Stimulated activated CD8-positive, alpha-beta memory T cell treated with anti-CD3 and anti-CD28 coated beads, Interleukin-4, amount 100 ng/mL, for 24 hours (primary cell): ENCODE data around the gene PCDHA1.
"Not testable (repeated sequence)": the region's sequence is repeated elsewhere in the genome, so short reads cannot be mapped to it uniquely, and the experiment has no call there.

ENCODE experiments used
- DNase-seq: peaks from one replicate; pipeline ENCODE4 v3.0.0-alpha.2; 2020; ENCODE audit warnings: low read depth

The PCDHA1 gene

DNA sequence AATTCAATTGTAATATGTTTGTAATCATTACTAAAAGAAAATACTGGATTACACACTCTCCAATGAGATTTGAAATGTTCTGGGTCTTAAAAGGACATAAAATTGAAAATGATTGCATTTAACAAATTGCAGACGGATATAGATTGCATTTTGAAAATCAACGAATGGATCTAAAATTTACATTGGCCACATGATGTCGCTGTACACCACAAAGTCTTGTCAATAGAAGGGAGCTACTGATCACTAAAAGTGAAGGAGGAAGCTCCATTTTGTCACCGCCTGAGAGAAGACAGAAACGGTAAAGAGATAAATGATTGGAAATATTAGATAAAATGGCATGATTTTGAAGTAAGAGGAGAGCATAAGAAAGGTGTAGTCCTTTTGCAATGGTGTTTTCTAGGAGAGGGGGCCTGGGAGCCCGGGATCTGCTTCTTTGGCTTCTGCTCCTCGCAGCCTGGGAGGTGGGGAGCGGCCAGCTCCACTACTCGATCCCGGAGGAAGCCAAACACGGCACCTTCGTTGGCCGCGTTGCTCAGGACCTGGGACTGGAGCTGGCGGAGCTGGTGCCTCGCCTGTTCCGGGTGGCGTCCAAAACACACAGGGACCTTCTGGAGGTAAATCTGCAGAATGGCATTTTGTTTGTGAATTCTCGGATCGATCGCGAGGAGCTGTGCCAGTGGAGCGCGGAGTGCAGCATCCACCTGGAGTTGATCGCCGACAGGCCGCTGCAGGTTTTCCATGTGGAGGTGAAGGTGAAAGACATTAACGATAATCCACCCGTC lies at the start of gene PCDHA1:
Gene PCDHA1 (plus strand): TSS at position 236 of the 782 bp plus-strand sequence.
- no peak for DNase-seq

DNA sequence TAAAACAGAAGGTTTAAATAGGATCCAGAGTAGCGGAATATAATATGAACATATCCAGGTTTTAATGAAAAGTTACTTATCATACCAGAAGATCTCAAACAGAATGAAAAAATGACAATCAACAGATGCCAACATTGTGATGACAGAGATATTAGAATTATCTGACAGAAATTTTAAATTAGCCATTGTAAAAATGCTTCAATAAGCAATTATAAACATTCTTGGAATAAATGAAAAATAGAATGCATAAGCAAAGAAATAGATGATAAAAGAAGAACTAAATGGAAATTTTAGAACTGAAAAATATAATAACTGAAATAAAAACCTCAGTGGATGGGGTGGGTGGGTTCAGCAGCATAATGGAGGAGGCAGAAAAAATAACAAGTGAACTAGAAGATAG lies 48.5 kb upstream of the PCDHA1 start:
- no peak for DNase-seq

DNA sequence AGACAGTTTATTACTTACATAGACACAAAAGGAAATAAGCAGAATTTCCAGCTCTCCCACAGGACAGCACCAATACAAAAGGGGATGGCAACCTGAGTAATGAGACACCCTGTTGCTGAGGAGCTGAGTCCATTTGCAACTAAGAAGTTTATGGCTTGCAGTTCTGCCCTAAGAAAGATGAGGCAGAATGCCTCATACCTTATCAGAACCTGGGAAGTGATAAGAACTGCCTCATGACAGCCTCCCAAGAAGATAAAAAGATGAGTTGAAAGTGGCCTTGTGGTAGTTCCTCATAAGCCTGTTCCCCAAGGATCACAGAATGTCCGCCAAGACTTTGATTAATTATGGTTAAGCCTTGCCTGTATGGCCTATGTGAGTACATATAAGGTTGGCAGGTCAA lies 44.0 kb upstream of the PCDHA1 start:
- DNase-seq, result no peak

DNA sequence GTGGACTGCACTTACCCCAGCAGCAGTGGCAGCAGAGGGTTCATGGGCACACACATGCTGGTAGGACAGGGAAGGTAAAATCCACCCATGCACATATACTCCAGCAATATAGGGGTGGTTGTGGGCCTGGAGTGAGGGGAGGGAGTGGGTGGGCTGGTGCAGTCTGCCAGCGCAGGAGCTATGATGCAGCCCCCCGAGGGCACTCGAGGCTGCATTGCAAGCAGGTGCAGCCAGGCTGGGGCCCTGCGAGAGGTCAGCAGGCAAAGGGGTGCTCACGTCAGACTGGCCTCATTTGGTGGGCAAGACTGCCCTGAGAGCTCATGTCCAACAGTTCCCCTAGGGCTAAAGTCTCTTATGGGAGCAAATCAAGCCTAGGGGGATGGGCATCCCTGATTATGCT lies 32.4 kb upstream of the PCDHA1 start:
- no peak for DNase-seq

DNA sequence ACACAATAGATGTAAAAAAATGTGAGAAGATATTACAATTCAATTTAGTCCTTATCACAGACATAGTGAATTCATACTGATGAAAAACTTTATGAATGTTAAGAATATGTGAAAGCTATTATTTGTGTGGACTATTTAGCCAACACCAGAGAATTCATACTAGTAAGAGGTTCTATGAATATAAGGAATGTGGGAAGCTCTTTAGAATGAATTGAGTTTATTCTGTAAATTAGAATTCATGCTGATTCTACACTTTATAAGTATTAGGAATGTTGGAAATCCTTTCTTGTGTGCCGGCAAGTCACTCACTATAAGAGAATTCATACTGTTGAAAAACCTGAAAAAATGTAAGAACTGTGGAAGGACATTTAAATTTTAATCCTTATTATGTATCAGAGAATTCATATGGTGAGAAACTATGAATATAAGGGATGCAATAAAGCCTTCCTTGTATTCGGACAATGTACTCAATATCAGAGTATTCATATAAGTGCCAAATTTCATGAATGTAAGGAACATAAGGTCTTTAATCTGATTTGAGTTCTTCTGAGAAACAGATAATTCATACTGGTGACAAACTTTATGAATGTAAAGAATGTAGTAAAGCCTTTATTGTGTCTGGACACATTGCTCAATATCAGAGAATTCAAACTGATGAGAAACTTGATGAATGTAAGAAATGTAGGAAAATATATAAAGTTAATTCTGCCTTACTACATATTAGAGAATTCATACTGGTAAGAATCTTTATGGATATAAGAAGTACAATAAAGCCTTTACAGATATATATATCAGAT lies 21.6 kb upstream of the PCDHA1 start:
- DNase-seq, result no peak

DNA sequence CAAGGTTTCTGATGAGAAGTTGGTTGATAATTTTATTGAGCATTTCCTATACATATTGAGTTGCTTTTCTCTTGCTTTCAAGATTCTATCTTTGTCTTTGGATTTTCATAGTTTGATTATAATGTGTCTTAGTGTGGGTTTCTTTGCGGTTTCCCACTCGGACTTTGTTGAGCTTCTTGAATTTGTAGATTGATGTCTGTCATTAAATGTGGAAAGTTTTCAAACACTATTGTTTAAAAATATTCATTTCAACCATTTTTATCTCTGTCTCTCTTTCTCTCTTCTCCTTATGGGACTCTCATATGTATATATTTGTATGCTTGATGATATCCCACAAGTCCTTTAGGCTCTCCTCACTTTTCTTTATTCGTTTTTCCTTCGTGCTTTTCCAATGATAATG lies 18.5 kb upstream of the PCDHA1 start:
- DNase-seq, result no peak

DNA sequence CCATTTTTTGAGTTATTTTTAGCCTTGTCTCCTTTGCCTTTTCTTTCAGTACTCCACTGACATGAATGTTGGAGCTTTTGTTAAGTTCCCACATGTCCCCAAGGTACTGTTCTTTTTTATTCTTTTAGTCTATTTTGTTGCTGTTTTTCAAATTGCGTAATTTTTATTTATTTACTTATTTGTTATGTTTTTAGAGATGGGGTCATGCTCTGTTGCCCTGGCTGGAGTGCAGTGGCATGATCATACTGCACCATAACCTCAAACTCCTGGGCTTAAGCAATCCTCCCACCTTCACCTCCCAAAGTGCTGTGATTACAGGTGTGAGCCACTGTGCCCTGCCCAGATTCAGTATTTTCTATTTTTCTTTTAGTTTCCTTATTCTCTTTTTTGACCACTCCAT lies 5.4 kb upstream of the PCDHA1 start:
- no peak for DNase-seq

DNA sequence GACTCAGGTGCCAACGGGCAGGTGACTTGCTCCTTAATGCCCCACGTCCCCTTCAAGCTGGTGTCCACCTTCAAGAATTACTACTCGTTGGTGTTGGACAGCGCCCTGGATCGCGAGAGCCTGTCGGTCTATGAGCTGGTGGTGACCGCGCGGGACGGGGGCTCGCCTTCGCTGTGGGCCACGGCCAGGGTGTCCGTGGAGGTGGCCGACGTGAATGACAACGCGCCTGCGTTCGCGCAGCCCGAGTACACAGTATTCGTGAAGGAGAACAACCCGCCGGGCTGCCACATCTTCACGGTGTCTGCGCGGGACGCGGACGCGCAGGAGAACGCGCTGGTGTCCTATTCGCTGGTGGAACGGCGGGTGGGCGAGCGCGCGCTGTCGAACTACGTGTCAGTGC lies 1.5 kb downstream of the PCDHA1 start:
- DNase-seq, result not testable (repeated sequence)

DNA sequence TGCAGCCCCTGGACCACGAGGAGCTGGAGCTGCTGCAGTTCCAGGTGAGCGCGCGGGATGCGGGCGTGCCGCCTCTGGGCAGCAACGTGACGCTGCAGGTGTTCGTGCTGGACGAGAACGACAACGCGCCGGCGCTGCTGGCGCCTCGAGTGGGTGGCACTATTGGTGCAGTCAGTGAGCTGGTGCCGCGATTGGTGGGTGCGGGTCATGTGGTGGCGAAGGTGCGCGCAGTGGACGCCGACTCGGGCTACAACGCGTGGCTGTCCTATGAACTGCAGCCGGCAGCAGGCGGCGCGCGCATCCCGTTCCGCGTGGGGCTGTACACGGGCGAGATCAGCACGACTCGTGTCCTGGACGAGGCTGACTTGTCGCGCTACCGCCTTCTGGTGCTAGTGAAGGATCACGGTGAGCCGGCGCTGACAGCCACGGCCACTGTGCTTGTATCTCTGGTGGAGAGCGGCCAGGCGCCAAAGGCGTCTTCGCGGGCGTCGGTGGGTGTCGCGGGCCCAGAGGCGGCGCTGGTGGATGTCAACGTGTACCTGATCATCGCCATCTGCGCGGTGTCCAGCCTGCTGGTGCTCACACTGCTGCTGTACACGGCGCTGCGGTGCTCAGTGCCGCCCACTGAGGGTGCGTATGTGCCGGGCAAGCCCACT lies 2.0 kb downstream of the PCDHA1 start:
- DNase-seq, result not testable (repeated sequence)

DNA sequence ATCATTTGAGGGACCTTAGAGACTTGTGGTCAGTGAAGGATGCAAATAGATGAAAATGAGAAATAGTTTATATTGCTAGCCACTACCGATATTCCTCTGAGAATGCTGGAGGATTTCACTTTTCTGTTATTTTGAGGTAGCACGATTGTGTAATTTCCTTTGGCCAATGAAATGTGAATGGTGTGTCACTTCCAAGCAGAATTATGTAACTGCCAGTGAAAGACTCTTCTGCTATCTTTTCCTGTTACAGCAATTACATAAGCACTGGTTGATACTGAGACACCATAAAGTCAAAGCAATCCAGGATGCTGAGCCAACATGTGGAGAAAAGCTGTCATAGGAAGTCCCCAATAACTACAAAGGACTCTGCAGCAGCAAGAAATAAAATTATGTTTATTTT lies 5.1 kb downstream of the PCDHA1 start:
- no peak for DNase-seq

DNA sequence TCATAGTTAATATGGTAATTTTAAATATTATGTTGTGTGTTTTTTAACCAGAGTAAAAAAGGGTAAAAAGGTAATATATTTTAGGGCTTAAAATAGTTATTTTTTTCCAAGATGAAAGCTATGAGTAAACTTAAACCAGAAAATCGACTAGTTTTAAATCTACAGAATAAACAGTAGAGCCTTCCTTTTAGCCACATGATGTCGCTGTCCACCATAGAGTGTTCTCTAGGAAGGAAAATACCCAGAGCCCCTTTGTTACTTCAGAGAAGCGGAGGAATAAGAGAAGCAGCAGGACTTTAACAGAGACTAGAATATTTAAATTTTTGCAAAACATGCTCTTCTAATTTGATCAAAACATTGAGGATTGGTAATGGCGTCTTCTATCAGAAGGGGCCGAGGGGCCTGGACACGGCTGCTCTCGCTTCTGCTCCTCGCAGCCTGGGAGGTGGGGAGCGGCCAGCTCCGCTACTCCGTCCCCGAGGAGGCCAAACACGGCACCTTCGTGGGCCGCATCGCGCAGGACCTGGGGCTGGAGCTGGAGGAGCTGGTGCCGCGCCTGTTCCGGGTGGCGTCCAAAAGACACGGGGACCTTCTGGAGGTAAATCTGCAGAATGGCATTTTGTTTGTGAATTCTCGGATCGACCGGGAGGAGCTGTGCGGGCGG lies 8.8 kb downstream of the PCDHA1 start, which contains the start of gene PCDHA2:
Gene PCDHA2 (plus strand): TSS at position 258 of the 664 bp plus-strand sequence.
- no peak for DNase-seq

DNA sequence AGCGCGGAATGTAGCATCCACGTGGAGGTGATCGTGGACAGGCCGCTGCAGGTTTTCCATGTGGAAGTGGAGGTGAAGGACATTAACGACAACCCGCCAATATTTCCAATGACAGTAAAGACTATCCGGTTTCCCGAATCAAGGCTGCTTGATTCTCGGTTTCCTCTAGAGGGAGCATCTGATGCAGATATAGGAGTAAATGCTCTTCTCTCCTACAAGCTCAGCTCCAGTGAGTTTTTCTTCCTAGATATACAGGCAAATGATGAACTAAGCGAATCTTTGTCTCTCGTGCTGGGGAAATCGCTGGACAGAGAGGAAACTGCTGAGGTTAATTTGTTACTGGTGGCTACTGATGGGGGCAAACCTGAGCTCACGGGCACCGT lies 9.3 kb downstream of the PCDHA1 start:
- DNase-seq, result no peak

DNA sequence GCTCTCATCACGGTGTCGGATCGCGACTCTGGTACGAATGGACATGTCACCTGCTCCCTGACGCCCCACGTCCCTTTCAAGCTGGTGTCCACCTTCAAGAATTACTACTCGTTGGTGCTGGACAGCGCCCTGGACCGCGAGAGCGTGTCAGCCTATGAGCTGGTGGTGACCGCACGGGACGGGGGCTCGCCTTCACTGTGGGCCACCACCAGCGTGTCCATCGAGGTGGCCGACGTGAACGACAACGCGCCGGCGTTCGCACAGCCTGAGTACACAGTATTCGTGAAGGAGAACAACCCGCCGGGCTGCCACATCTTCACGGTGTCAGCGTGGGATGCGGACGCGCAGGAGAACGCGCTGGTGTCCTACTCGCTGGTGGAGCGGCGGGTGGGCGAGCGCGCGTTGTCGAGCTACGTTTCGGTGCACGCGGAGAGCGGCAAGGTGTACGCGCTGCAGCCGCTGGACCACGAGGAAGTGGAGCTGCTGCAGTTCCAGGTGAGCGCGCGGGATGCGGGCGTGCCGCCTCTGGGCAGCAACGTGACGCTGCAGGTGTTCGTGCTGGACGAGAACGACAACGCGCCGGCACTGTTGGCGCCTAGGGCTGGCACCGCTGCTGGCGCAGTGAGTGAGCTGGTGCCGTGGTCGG lies 10.3 kb downstream of the PCDHA1 start:
- not testable (repeated sequence) for DNase-seq

DNA sequence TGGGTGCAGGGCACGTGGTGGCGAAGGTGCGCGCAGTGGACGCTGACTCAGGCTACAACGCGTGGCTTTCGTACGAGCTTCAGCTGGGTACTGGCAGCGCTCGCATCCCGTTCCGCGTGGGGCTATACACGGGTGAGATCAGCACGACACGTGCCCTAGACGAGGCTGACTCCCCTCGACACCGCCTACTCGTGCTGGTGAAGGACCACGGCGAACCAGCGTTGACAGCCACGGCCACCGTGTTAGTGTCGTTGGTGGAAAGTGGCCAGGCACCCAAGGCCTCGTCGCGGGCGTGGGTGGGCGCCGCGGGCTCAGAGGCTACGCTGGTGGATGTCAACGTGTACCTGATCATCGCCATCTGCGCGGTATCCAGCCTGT lies 10.8 kb downstream of the PCDHA1 start:
- no peak for DNase-seq

DNA sequence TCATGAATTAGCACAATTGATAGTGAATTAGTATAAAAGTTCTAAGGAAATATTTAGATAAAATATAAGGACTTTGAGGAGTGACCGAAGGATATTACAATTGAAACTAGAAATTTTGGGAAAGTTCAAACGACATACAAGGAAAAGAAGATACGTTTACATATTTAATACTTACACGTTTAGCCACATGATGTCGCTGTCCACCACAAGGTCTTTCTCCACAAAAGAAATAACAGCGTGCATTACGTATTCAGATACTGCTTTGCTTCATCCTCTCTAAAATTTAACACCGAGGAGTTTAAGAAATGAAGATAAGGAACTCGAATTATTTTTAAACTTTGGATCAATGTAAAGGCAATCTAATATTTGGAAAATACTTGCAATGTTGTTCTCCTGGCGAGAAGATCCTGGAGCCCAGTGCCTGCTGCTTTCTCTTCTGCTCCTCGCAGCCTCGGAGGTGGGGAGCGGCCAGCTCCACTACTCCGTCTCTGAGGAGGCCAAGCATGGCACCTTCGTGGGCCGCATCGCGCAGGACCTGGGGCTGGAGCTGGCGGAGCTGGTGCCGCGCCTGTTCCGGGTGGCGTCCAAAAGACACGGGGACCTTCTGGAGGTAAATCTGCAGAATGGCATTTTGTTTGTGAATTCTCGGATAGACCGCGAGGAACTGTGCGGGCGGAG lies 15.0 kb downstream of the PCDHA1 start, which contains the start of gene PCDHA3:
Gene PCDHA3 (plus strand): TSS at position 242 of the 678 bp plus-strand sequence.
- no peak for DNase-seq

DNA sequence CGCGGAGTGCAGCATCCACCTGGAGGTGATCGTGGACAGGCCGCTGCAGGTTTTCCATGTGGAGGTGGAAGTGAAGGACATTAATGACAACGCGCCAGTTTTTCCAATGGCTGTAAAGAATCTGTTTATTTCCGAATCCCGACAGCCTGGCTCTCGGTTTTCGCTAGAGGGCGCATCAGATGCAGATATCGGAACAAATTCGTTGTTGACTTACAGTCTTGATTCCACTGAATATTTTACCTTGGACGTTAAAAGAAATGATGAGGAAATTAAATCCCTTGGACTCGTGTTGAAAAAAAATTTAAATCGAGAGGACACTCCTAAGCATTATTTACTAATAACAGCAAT lies 15.5 kb downstream of the PCDHA1 start:
- DNase-seq, result no peak

DNA sequence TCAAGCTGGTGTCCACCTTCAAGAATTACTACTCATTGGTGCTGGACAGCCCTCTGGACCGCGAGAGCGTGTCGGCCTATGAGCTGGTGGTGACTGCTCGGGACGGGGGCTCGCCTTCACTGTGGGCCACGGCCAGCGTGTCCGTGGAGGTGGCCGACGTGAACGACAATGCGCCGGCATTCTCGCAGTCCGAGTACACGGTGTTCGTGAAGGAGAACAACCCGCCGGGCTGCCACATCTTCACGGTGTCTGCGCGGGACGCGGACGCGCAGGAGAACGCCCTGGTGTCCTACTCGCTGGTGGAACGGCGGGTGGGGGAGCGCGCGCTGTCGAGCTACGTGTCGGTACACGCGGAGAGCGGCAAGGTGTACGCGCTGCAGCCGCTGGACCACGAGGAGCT lies 16.4 kb downstream of the PCDHA1 start:
- not testable (repeated sequence) for DNase-seq

DNA sequence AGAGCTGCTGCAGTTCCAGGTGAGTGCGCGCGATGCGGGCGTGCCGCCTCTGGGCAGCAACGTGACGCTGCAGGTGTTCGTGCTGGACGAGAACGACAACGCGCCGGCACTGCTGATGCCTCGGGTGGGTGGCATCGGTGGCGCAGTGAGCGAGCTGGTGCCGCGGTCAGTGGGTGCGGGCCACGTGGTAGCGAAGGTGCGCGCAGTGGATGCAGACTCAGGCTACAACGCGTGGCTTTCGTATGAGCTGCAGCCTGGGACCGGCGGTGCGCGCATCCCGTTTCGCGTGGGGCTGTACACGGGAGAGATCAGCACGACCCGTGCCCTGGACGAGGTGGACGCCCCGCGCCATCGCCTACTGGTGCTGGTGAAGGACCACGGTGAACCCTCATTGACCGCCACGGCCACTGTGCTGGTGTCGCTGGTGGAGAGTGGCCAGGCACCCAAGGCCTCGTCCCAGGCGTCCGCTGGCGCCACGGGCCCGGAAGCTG lies 16.9 kb downstream of the PCDHA1 start:
- no peak for DNase-seq

DNA sequence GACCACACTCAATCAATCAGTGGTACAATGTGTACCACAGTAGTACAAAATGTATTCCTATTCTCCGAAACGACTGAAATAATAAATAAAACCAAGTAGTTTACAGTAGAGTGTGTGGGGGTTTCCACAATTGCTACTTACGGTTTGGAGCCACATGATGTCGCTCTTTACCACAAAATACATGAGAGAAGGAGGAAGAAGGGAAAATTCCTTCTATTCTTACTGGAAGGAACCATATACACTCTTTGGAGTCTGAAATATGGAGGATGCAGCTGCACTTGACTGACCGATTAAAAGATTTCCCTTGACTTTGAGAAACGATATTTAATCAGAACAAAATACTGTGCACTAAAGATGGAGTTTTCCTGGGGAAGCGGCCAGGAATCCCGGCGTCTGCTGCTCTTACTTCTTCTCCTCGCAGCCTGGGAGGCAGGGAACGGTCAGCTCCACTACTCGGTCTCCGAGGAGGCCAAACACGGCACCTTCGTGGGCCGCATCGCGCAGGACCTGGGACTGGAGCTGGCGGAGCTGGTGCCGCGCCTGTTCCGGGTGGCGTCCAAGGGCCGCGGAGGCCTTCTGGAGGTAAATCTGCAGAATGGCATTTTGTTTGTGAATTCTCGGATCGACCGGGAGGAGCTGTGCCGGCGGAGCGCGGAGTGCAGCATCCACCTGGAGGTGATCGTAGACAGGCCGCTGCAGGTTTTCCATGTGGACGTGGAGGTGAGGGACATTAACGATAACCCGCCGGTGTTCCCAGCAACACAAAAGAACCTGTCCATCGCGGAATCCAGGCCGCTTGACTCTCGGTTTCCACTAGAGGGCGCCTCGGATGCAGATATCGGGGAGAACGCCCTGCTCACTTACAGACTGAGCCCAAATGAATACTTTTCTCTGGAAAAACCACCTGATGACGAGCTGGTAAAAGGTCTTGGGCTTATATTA lies 21.2 kb downstream of the PCDHA1 start, which contains the start of gene PCDHA4:
Gene PCDHA4 (plus strand): TSS at position 235 of the 942 bp plus-strand sequence.
- DNase-seq, result no peak
